NCI-H2227 (cell line): ENCODE results near the gene ATG13.

Experiments
- DNase-seq: peaks from one replicate; lab custom pipeline; 2025; ENCODE audit not compliant: unreplicated experiment; lab: John Stamatoyannopoulos, UW

ATG13 gene

GRCh38 chr11:46674463-46675287 lies 57.3 kb downstream of the ATG13 start:
- no peak for DNase-seq

- DNase-seq: no peak
These were observed 58.0 kb downstream of the ATG13 start for GRCh38 chr11:46675288-46675851.

- no peak for DNase-seq
These were observed 58.6 kb downstream of the ATG13 start for GRCh38 chr11:46675949-46676348.

- DNase-seq: no peak
These were observed 59.2 kb downstream of the ATG13 start for GRCh38 chr11:46676436-46677158.

- no peak for DNase-seq
These were observed 59.8 kb downstream of the ATG13 start for GRCh38 chr11:46677169-46677568.

- no peak for DNase-seq
These were observed 60.8 kb downstream of the ATG13 start for GRCh38 chr11:46677991-46678740.

GRCh38 chr11:46678741-46679130 lies 61.4 kb downstream of the ATG13 start:
- DNase-seq: no peak

GRCh38 chr11:46679241-46680163 lies 62.1 kb downstream of the ATG13 start:
- DNase-seq: no peak

GRCh38 chr11:46680164-46680760 lies 62.9 kb downstream of the ATG13 start:
- DNase-seq: no peak

- DNase-seq: no peak
These were observed 63.5 kb downstream of the ATG13 start for GRCh38 chr11:46680815-46681214.

GRCh38 chr11:46681814-46682213 lies 64.5 kb downstream of the ATG13 start:
- no peak for DNase-seq

- DNase-seq: no peak
These were observed 65.7 kb downstream of the ATG13 start for GRCh38 chr11:46682773-46683752.

- DNase-seq: no peak
These were observed 67.0 kb downstream of the ATG13 start for GRCh38 chr11:46684367-46684766.

GRCh38 chr11:46686886-46687795 lies 69.8 kb downstream of the ATG13 start:
- no peak for DNase-seq

- no peak for DNase-seq
These were observed 73.3 kb downstream of the ATG13 start for GRCh38 chr11:46690702-46691101.

- no peak for DNase-seq
These were observed 75.1 kb downstream of the ATG13 start for GRCh38 chr11:46692450-46692849.

GRCh38 chr11:46693597-46694012 lies 76.3 kb downstream of the ATG13 start:
- DNase-seq: no peak

GRCh38 chr11:46694072-46694471 lies 76.7 kb downstream of the ATG13 start:
- DNase-seq: no peak
